IPS DF 4.7 (cell line): ENCODE data around the gene REEP1.
A peak's percentile ranks its signal among the peaks of the same experiment; 100 is the strongest.
"Not testable (repeated sequence)": the region's sequence is repeated elsewhere in the genome, so short reads cannot be mapped to it uniquely, and the experiment has no call there.

Experiments
- DNase-seq: peaks from one replicate; pipeline ENCODE4 v3.0.0-alpha.2; 2013; ENCODE audit warnings: low spot score; ENCODE audit errors: extremely low read depth

Gene REEP1

GRCh38 chr2:86200564-86200963 lies 136.9 kb downstream of the REEP1 start:
- not testable (repeated sequence) for DNase-seq

- DNase-seq, result no peak
Measured at GRCh38 chr2:86199834-86200177, 137.6 kb downstream of the REEP1 start.

DNA sequence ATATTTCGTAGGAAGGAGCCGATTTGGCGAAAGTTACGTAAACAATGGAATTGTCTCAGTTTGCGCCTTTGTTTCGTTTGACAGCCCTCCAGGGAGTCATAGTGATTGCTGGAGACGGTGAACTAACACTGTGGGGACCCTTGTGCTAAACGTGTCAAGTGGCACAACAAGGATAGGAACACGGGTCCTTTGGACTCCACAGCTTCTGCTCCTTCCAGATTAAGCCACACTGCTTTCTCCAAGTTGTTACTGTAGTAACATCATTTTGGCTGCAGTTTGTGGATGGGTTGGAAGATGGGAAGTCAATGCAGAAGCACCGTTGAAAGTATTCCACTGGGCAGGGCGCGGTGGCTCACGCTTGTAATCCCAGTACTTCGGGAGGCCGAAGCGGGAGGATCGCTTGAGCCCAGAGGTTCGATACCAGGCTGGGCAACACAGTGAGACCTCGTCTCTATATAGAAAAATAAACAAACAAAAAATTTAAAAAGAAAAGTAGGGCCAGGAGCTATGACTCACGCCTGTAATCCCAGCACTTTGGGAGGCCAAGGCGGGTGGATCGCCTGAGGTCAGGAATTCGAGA lies 141.5 kb downstream of the REEP1 start:
- DNase-seq, result no peak

GRCh38 chr2:86195055-86195807 lies 142.2 kb downstream of the REEP1 start, which contains the start of gene IMMT:
Gene IMMT, minus strand, starts transcription at chr2:86195462. Its CDS starts 80 bp downstream, at chr2:86195382.
- DNase-seq, result peak; percentile 85

- peak; percentile 56 for DNase-seq
Measured at GRCh38 chr2:86194751-86195054, 142.7 kb downstream of the REEP1 start.

DNA sequence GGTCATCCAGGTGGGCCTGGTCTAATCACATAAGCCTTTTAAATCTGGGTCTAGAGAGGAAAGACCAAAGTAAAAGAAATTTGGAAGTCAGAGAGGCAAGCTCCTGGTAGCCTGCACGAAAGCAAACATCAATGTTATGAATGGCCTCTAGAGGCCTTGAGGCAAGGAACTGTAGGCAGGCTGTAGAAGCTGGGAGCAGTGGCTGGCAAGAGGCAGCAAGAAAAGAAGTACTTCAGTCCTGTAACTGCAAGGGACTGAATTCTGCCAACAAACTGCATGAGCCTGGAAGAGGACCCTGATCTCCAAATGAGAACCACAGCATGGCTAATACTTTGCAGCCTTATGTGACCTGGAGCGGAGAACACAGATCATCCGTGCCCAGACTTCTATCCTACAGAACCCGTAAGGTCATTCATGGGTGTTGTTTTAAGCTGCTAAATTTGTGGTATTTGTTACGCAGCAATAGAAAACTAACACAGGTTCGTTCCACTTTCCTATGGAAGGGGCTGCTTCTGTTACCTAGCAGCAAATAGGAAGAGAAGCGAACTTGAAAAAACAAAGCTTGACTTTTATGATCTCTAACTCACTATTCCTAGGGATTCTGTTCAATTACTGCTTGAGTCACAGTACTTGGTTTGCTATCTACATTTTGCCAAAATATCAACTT lies 143.4 kb downstream of the REEP1 start:
- DNase-seq, result no peak

DNA sequence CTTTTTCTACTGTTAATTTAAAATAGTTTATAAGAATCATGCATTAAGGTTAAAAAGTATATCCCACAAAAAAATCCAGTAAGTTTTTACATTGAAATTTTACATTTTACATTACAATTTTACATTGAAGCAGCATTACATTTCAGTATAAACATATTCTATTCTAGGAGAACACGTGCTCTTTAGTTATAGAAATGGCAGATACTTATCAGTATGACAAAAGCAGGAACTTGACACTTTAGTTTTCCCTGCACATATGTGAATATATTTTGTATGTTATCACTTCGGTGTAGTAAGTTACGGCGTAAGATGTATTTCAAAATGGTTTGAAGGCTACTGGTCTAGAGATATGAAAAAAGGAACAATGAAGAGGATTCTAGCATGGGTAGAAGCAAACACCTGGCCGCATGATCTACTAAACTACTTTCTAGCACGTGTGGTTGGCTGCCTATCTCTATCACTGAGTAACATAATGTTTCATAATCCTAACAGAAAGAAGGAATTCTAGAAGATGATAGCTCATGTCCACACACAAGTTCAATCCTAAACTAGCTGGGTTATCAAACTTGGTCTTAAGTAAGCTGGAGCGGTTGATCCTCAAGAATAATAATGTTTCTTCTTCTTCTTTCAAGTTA lies 147.5 kb downstream of the REEP1 start:
- no peak for DNase-seq

- DNase-seq, result no peak
Measured at GRCh38 chr2:86186431-86186830, 151.0 kb downstream of the REEP1 start.

DNA sequence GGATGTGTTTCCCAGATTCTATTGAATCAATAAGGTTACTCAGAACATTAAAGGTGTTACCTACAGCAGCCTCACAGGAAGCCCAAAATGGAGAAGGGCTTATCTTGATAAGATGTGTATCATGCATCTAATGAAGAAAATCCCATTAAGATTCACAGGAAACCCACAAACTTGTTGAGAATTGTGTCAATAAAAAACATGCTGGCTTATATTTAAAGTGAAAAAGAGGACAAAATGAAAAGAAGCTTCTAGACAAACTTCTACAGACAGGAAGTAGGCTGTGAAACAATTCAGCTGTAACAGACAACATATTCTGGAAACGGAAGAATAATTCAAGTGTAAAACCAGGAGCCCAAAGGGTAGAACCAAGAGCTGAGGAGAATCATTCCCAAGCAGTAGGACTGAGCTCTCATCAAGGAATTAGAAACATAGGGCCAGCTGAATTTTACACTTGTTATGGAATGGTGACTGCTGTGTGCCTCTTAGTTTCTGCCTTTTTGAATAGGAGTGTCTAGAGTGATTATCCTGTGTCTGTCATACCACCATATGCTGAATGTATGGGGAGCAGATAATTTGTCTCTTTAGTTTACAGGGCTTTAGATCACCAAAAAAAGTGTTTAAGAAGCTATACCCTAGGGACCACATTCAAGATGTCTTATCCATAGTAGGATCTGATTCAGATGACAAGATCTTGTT lies 151.8 kb downstream of the REEP1 start:
- DNase-seq, result no peak

DNA sequence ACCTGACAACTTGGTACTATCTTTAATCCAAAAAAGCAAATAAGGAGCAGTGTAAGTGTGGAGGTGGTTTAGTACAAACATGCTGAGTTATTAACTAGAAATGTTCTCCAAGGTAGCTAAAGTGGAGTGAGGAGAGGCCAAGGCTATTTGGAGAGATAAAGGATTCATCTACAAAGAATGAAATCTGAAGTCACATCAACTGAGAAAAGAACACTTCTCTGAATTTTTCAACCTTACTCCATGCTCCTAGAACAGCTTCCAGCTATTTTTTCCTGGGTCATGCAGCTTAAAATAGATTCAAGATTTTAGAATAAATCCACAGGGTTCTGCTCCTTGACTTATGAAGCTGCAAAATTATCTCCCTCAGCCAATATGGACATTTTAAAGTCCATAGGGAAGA lies 160.8 kb downstream of the REEP1 start:
- no peak for DNase-seq

- no peak for DNase-seq
Measured at GRCh38 chr2:86175828-86176227, 161.6 kb downstream of the REEP1 start.

- DNase-seq, result no peak
Measured at GRCh38 chr2:86174445-86174844, 163.0 kb downstream of the REEP1 start.

GRCh38 chr2:86172610-86173009 lies 164.8 kb downstream of the REEP1 start:
- no peak for DNase-seq

- no peak for DNase-seq
Measured at GRCh38 chr2:86171295-86171694, 166.1 kb downstream of the REEP1 start.

- DNase-seq, result no peak
Measured at GRCh38 chr2:86170449-86170848, 167.0 kb downstream of the REEP1 start.
